ENCODE measurements around the gene BARHL1.

DNA sequence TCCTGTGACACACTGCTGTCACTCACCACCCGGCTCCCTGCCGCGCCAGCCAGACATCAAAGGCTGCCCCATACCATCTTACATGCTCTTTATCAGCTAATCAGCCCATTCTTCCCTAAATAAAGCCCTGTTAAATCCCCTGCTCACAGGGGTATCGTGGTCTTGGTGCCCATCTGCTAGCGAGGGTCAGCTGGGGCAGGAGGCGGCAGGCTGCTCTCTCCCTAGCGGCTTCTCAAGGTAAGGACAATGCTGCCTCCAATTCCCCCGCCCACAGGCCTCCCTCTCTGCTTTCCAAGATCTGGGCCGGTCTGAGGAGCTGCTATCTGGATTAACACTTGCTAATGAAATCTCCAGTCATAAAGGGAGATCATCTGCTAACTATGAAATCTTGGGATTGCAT is 26.8 kb downstream of the BARHL1 start:
- TF ChIP-seq, protein P1, sequence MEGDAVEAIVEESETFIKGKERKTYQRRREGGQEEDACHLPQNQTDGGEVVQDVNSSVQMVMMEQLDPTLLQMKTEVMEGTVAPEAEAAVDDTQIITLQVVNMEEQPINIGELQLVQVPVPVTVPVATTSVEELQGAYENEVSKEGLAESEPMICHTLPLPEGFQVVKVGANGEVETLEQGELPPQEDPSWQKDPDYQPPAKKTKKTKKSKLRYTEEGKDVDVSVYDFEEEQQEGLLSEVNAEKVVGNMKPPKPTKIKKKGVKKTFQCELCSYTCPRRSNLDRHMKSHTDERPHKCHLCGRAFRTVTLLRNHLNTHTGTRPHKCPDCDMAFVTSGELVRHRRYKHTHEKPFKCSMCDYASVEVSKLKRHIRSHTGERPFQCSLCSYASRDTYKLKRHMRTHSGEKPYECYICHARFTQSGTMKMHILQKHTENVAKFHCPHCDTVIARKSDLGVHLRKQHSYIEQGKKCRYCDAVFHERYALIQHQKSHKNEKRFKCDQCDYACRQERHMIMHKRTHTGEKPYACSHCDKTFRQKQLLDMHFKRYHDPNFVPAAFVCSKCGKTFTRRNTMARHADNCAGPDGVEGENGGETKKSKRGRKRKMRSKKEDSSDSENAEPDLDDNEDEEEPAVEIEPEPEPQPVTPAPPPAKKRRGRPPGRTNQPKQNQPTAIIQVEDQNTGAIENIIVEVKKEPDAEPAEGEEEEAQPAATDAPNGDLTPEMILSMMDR (IDR thresholded peaks at IDR 0.05; ENCODE audit: poor library complexity, severe bottlenecking), result no peak
- TF ChIP-seq EZH2 (IDR thresholded peaks at IDR 0.05; ENCODE audit: borderline replicate concordance, insufficient read depth, low read length, poor library complexity, severe bottlenecking) (no peak), POLR2AphosphoS5 (IDR thresholded peaks at IDR 0.05) (no peak), RAD21 (conservative IDR thresholded peaks at IDR 0.05) (no peak)

Measured in neural cell (in vitro differentiated cells).